Subcutaneous adipose tissue (tissue), 4 donors: ENCODE measurements around the gene CSTF3. TPM values are rescaled to one million over a fixed set of nuclear protein-coding genes. Genes with fewer than 3 reads are reported as not detected.

Experiments used
- CTCF ChIP-seq: fragments of 450-650 bp; IDR thresholded peaks from one replicate; pipeline ENCODE4 v1.5.1; 2016; ENCODE audit warnings: low read depth, mild to moderate bottlenecking, control low read depth, antibody characterized with exemption, moderate library complexity
- total RNA-seq, 4 donors: library from RNA; depleted of rRNA; stranded (reverse); fragments of >200 nt; gene quantifications; one replicate each; pipeline ENCODE4 v1.1.0, GENCODE V29; 2016

Gene CSTF3
- total RNA-seq, 4 donors from 2014 or later, result 10.5 to 20.7 (median 13.4) TPM

DNA sequence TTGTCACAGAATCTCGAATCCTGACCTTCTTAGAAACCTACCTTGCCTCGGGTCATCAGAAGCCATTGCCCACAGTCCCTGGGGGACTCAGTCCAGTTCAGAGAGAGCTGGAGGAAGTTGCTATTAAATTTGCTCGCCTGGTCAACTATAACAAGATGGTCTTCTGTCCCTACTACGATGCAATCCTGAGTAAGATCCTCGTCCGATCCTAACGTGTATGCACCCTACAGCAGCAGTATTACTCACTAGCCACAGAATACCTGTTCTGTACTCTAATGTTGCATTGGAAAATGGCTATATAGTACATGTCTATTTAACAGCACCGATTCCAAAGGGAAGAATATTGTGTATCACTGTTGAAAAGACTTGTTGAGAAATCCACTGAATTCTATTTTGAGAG, 88.8 kb downstream of the CSTF3 start:
- TF ChIP-seq CTCF, result no peak

DNA sequence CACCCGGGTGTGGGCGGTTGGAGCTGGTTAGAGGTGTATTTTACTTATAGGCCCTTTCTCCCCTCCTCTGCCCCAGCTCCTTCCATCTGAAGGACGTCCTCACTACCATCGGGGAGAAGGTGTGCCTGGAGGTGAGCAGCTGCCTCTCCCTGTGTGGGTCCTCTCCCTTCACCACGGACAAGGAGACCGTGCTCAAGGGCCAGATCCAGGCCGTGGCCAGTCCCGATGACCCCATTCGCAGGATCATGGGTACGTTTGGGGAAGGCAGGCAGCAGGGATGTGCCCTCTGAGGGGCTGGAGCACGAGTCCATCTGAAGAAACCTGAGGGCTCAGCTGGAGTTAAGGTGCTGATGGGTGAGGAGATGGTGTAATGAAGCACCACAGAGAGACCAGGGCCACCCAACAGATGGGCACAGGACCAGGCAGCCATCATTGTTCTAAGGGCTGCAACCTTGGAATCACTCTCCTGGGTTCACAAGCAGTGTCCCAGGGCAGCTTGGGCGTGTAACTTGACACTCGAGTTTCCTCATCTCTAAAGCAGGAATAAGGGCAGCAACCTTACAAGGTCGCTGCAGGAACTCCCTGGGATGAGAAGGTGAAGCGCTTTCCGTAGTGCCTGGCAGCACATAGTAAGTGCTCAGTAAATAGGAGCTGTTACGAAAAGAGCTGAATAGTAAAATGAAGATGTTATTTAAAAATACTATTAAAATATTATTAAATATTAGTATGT, 92.5 kb downstream of the CSTF3 start:
- no peak for TF ChIP-seq CTCF

GRCh38 chr11:33067294-33067693, 94.0 kb downstream of the CSTF3 start:
- TF ChIP-seq CTCF, result no peak

GRCh38 chr11:33065445-33066178, 95.7 kb downstream of the CSTF3 start:
- no peak for TF ChIP-seq CTCF

DNA sequence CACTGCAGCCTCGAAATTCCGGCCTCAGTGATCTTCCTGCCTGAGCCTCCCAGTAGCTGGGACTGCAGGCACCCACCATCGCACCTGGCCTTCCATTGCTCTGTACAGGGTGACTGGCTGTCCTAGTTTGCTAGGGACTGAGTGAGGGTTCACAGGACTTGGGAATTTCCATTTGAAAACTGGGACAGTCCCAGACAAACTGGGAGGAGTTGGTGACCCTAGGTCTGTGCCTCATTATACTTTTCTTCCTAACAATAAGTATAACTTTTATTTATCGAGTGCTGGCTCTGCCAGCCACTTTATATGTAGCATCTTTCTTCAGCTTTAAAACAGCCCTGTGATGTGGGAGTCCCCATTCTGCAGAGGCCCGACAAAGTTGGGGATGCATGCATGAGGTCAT, 96.4 kb downstream of the CSTF3 start:
- TF ChIP-seq CTCF, result no peak

- no peak for TF ChIP-seq CTCF
These were observed 97.1 kb downstream of the CSTF3 start for GRCh38 chr11:33064033-33064825.
